GM13976 (cell line): Measurements from ENCODE around the gene CTNNA2.
A peak's percentile ranks its signal among the peaks of the same experiment; 100 is the strongest.

Source experiments
- DNase-seq: peaks from one replicate; pipeline ENCODE4 v3.0.0; 2012; ENCODE audit warnings: low spot score
- CTCF ChIP-seq: IDR thresholded peaks from 2 replicates; pipeline ENCODE4 v1.5.1; 2012; ENCODE audit warnings: borderline replicate concordance, mild to moderate bottlenecking; ENCODE audit not compliant: insufficient read depth; ENCODE audit errors: extremely low read depth, missing control alignments, control extremely low read depth
- in situ Hi-C: fragments of 300-500 bp; cut with MboI; formaldehyde crosslinking; loops from one replicate; pipeline ENCODE4 v1.12.0; 2022; ENCODE audit warnings: low sequenced_read_pairs, mixed read lengths, inconsistent platforms; ENCODE audit not compliant: unreplicated experiment

Gene CTNNA2

GRCh38 chr2:80499095-80499494 lies 986.2 kb downstream of the CTNNA2 start:
- in situ Hi-C loops: no loop called here
- TF ChIP-seq CTCF: peak; percentile 34
- DNase-seq: no peak

GRCh38 chr2:80501874-80502624 lies 989.2 kb downstream of the CTNNA2 start:
- no peak for TF ChIP-seq CTCF
- in situ Hi-C loops: no loop called here
- DNase-seq: no peak

- DNase-seq: no peak
- TF ChIP-seq CTCF: no peak
- in situ Hi-C loops: no loop called here
Observed at GRCh38 chr2:80506563-80506962, 993.7 kb downstream of the CTNNA2 start.

GRCh38 chr2:80510716-80511115 lies 997.9 kb downstream of the CTNNA2 start:
- no peak for DNase-seq
- in situ Hi-C loops: no loop called here
- no peak for TF ChIP-seq CTCF

- in situ Hi-C loops: no loop called here
- no peak for DNase-seq
- TF ChIP-seq CTCF: no peak
Observed at GRCh38 chr2:80515964-80516363, 1003.1 kb downstream of the CTNNA2 start.

GRCh38 chr2:80517316-80517715 lies 1004.5 kb downstream of the CTNNA2 start:
- in situ Hi-C loops: no loop called here
- no peak for TF ChIP-seq CTCF

More at GRCh38 chr2:80517316-80517715, 1004.5 kb downstream of the CTNNA2 start:
- DNase-seq: no peak
